Heart right ventricle (tissue), 16 donors: Measurements from ENCODE around the gene OR52K1. TPM values are rescaled to one million over a fixed set of nuclear protein-coding genes. Genes with fewer than 3 reads are reported as not detected.

Source experiments
- ATAC-seq, 8 donors: fragments of 200-7000 bp; cut with Tn5 transposase; one replicate each; pipeline ENCODE4 v1.9.1; 2020; ENCODE audit warnings: mild to moderate bottlenecking in 8 of 8, moderate library complexity in 8 of 8, moderate number of reproducible peaks in 1 of 8
- DNase-seq, 2 donors: peaks; one replicate each; pipeline ENCODE4 v3.0.0-alpha.2; 2020
- H3K27ac ChIP-seq, 10 donors: fragments of 200-600 bp; sonication (generic) in 2 of 10; one replicate each; pipeline versions ENCODE4 v1.5.0 to v1.8.0; 2020 to 2022; ENCODE audit warnings: mild to moderate bottlenecking in 3 of 10
- H3K27me3 ChIP-seq, 7 donors: fragments of 200-600 bp; one replicate each; pipeline ENCODE4 v1.8.0; 2021 to 2022; ENCODE audit warnings: mild to moderate bottlenecking in 2 of 7
- H3K36me3 ChIP-seq, 9 donors: fragments of 200-600 bp; sonication (generic) in 1 of 9; one replicate each; pipeline versions ENCODE4 v1.5.0 to v1.8.0; 2020 to 2022; ENCODE audit warnings: mild to moderate bottlenecking in 2 of 9
- H3K4me1 ChIP-seq, 9 donors: fragments of 200-600 bp; sonication (generic) in 1 of 9; one replicate each; pipeline versions ENCODE4 v1.5.0 to v1.8.0; 2020 to 2022; ENCODE audit warnings: mild to moderate bottlenecking in 4 of 9
- H3K4me3 ChIP-seq, 10 donors: fragments of 200-600 bp; sonication (generic) in 2 of 10; one replicate each; pipeline versions ENCODE4 v1.5.0 to v1.8.0; 2020 to 2022; ENCODE audit warnings: mild to moderate bottlenecking in 7 of 10, moderate library complexity in 2 of 10
- H3K9me3 ChIP-seq, 11 donors: fragments of 200-600 bp in 10 of 11; sonication (generic) in 2 of 11; one replicate each; pipeline versions ENCODE4 v1.5.0 to v1.8.0; 2013 to 2022; ENCODE audit warnings: mild to moderate bottlenecking in 2 of 11, control low read depth in 1 of 11, moderate library complexity in 1 of 11
- WGBS, 2 donors: extraction: QIAGEN DNeasy Blood & Tissue Kit; methylation state at CpG; one replicate each; pipeline ENCODE4 v1.1.7; 2013; ENCODE audit warnings: inconsistent platforms in 1 of 2; 5-methylcytosine and 5-hydroxymethylcytosine counted together
- intact Hi-C, 10 donors: fragments of 100-400 bp; cut with DNase I; formaldehyde crosslinking; loops; one replicate each; pipeline versions ENCODE4 v1.11.1 to v1.14.2; 2022
- polyA plus RNA-seq, 2 donors: library from polyadenylated mRNA; stranded (reverse); fragments of 200-250 nt; gene quantifications; one replicate each; pipeline ENCODE4 v1.2.3, GENCODE V29; 2013
- total RNA-seq, 10 donors: library from RNA; stranded (reverse); fragmentation: NEBNext Ultra II Directional in 3 of 10; extraction: Animal tissue kit (Norgen Biotek cat#: 25700) in 3 of 10; gene quantifications; one replicate each; pipeline versions ENCODE4 v1.2.1 to v1.2.4, GENCODE V29; 2021 to 2023
- TF ChIP-seq, protein P1 (sequence below), 9 donors: fragments of 200-600 bp; sonication (generic) in 2 of 9; IDR thresholded peaks; one replicate each; pipeline versions ENCODE4 v1.5.0 to v1.8.0; 2021 to 2022; ENCODE audit warnings: antibody characterized with exemption in 9 of 9, mild to moderate bottlenecking in 5 of 9, moderate library complexity in 1 of 9
- donor health status: Arrhythmogenic right ventricular cardiomyopathy.
- donor health status: ischemic (EF 13 %, LVEDD 7.1; RV severe dilation, severe dysfunction).
- donor health status: healthy with polysubstance abuse.
- donor health status: DM: no; HTN: yes; CAD: no.
- donor health status: DM: no; HTN: no; CAD: no.
- donor health status: ischemic (EF 25% LVEDD 6.9; RV normal size, moderate dysfunction).
- donor health status: ischemic (EF 25% LVEDD 5.7; RV mildly dilated, moderate dysfunction).
- donor health status: healthy.
- donor health status: DM: yes; HTN: yes; CAD: no.
- donor health status: Ischemic cardiomyopathy.
- donor health status: ischemic (EF 35%, LVEDD 5.7; RV mildly dilated, moderate dysfunction).
- donor health status: nonischemic (EF 11% LVEDD 7.7; RV severe dilation, severe dysfunction).
- donor health status: DM: yes; HTN: yes; CAD: no.
- donor health status: PGD.
- donor health status: ischemic (EF 29% LVEDD 5.4; RV normal size, mild dysfunction).
- donor health status: nonischemic (EF 23%, LVEDD 6.1; RV moderate dilation, normal function).

Gene OR52K1
- total and polyA plus RNA-seq, 12 donors: not detected

DNA sequence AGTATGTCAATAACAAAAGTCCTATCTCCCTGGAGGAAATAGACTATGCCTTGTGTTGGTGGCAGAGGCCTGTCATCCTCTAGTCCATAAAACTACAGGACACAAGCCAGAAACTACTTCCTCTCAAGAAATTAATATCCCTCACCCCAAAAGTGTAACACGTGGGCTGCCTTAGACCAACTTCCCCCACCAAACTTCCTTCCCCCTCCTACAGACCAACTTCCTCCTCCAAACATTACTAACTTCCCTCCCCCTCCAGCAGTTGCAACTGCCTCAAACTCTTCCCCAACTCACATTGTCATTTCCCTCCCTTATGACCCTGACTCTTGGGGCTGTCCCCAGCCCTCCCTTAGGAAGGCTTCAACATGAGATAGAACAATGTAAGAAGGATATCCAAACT lies 27.0 kb upstream of the OR52K1 start:
- Histone ChIP-seq H3K27me3 (no peaks in the 10 kb centered on the region), H3K4me3 (no peak overlapping the region), H3K27ac (peak overlapping the region in 1 of 10 donors; percentile 83), H3K4me1 (peaks cover 0 to 68% (median 0%) of the 10 kb centered on the region in 9 donors), H3K36me3 (no peaks in the 10 kb centered on the region), H3K9me3 (peaks cover 0 to 13% (median 0%) of the 10 kb centered on the region in 11 donors)
- ATAC-seq (peak; percentile 17 to 67 (median 46)), DNase-seq (peak in 1 of 2 donors; percentile 5)
- TF ChIP-seq, protein P1, sequence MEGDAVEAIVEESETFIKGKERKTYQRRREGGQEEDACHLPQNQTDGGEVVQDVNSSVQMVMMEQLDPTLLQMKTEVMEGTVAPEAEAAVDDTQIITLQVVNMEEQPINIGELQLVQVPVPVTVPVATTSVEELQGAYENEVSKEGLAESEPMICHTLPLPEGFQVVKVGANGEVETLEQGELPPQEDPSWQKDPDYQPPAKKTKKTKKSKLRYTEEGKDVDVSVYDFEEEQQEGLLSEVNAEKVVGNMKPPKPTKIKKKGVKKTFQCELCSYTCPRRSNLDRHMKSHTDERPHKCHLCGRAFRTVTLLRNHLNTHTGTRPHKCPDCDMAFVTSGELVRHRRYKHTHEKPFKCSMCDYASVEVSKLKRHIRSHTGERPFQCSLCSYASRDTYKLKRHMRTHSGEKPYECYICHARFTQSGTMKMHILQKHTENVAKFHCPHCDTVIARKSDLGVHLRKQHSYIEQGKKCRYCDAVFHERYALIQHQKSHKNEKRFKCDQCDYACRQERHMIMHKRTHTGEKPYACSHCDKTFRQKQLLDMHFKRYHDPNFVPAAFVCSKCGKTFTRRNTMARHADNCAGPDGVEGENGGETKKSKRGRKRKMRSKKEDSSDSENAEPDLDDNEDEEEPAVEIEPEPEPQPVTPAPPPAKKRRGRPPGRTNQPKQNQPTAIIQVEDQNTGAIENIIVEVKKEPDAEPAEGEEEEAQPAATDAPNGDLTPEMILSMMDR (IDR thresholded peaks at IDR 0.05): no peak
- WGBS, 2 donors: 13 to 29% methylated on average over 1 of the region's 1 CpG
- intact Hi-C loops: no loop called here

- intact Hi-C loops: no loop called here
- peak in 1 of 8 donors; percentile 70 for ATAC-seq
- Histone ChIP-seq H3K9me3 (peaks cover 0 to 12% (median 0%) of the 10 kb centered on the region in 11 donors), H3K4me1 (peaks cover 0 to 50% (median 0%) of the 10 kb centered on the region in 9 donors), H3K27ac (peak overlapping the region in 1 of 10 donors; percentile 35), H3K36me3 (no peaks in the 10 kb centered on the region), H3K4me3 (no peak overlapping the region), H3K27me3 (no peaks in the 10 kb centered on the region)
- WGBS, 2 donors: 50 to 64% methylated on average over 4 of the region's 4 CpGs
- TF ChIP-seq, protein P1 (IDR thresholded peaks at IDR 0.05): no peak
- DNase-seq: no peak
Measured at GRCh38 chr11:4459500-4459899, 22.9 kb upstream of the OR52K1 start.

- no peak for DNase-seq
- Histone ChIP-seq H3K27me3 (no peaks in the 10 kb centered on the region), H3K36me3 (no peaks in the 10 kb centered on the region), H3K9me3 (peaks cover 0 to 16% (median 6%) of the 10 kb centered on the region in 11 donors), H3K4me3 (no peak overlapping the region), H3K4me1 (peaks cover 0 to 43% (median 0%) of the 10 kb centered on the region in 9 donors), H3K27ac (peak overlapping the region in 1 of 10 donors; percentile 35)
- intact Hi-C loops: no loop called here
- TF ChIP-seq, protein P1 (IDR thresholded peaks at IDR 0.05): no peak
- WGBS, 2 donors: 70 to 75% methylated on average over 4 of the region's 4 CpGs
- no peak for ATAC-seq
Measured at GRCh38 chr11:4460151-4460550, 22.3 kb upstream of the OR52K1 start.

GRCh38 chr11:4464216-4465159 lies 18.0 kb upstream of the OR52K1 start:
- TF ChIP-seq, protein P1 (IDR thresholded peaks at IDR 0.05): no peak
- Histone ChIP-seq H3K9me3 (peaks cover 0 to 20% (median 6%) of the 10 kb centered on the region in 11 donors), H3K36me3 (no peaks in the 10 kb centered on the region), H3K4me3 (no peak overlapping the region), H3K4me1 (peaks cover 0 to 18% (median 0%) of the 10 kb centered on the region in 9 donors), H3K27me3 (no peaks in the 10 kb centered on the region), H3K27ac (no peak overlapping the region)
- 89 to 92% methylated on average over 5 of the region's 5 CpGs for WGBS, 2 donors
- intact Hi-C loops: no loop called here
- ATAC-seq (no peak), DNase-seq (no peak)
